Chondrocyte (in vitro differentiated cells): Measurements from ENCODE around the gene MGAT4C. TPM values are rescaled to one million over a fixed set of nuclear protein-coding genes. Genes with fewer than 3 reads are reported as not detected.
A peak's percentile ranks its signal among the peaks of the same experiment; 100 is the strongest.

ENCODE experiments used
- DNase-seq: peaks from one replicate; pipeline ENCODE4 v3.0.0; 2021; ENCODE audit warnings: mixed read lengths, low spot score
- H3K27ac Mint-ChIP-seq: one replicate; pipeline ENCODE4 v1.8.0; 2021; ENCODE audit warnings: mild to moderate bottlenecking, moderate library complexity, mixed read lengths; ENCODE audit not compliant: unreplicated experiment
- H3K27me3 Mint-ChIP-seq: 2 replicates; pipeline ENCODE4 v1.8.0; 2021; ENCODE audit warnings: low read depth, mixed read lengths
- H3K36me3 Mint-ChIP-seq: 2 replicates; pipeline ENCODE4 v1.8.0; 2021; ENCODE audit warnings: low read depth, mixed read lengths
- H3K4me1 Mint-ChIP-seq: 2 replicates; pipeline ENCODE4 v1.8.0; 2021; ENCODE audit warnings: low read depth, mild to moderate bottlenecking, mixed read lengths
- H3K4me3 Mint-ChIP-seq: one replicate; pipeline ENCODE4 v1.8.0; 2021; ENCODE audit warnings: mild to moderate bottlenecking, moderate library complexity, mixed read lengths; ENCODE audit not compliant: unreplicated experiment
- H3K9me3 Mint-ChIP-seq: 2 replicates; pipeline ENCODE4 v1.8.0; 2021; ENCODE audit warnings: low read depth, mixed read lengths
- total RNA-seq: library from RNA; stranded (reverse); gene quantifications from 3 replicates; pipeline ENCODE4 v1.2.1, GENCODE V29; 2021
- TF ChIP-seq, protein P1 (sequence below): fragments of 200-600 bp; sonication (generic); IDR thresholded peaks from 2 replicates; pipeline ENCODE4 v1.5.0; 2021; ENCODE audit warnings: antibody characterized with exemption, mild to moderate bottlenecking, moderate library complexity

The MGAT4C gene
- total RNA-seq, 1 donor from 2014 or later = 0.30 TPM

DNA sequence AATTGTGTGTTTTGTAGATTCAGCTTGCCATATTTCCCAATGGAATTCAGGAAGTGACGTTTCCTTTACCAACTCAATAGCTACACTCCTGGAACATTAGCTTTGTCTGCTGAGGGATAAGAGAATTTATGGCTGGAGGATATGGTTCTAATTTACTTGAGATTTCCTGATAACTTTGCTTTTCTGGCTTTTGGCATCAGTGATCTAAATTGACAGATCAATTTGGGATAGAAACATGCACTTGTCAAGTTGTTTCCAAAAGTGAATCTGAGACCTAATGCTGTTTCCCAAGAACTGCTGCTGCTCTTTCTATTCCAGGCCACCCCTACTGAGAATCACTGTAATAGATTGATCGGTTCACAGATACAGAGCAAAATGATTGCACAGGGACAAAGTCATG, 43.2 kb downstream of the MGAT4C start:
- H3K9me3 Mint-ChIP-seq = peaks cover 7% of the 10 kb centered on the region
- no peaks in the 10 kb centered on the region for H3K36me3 Mint-ChIP-seq
- TF ChIP-seq, protein P1, sequence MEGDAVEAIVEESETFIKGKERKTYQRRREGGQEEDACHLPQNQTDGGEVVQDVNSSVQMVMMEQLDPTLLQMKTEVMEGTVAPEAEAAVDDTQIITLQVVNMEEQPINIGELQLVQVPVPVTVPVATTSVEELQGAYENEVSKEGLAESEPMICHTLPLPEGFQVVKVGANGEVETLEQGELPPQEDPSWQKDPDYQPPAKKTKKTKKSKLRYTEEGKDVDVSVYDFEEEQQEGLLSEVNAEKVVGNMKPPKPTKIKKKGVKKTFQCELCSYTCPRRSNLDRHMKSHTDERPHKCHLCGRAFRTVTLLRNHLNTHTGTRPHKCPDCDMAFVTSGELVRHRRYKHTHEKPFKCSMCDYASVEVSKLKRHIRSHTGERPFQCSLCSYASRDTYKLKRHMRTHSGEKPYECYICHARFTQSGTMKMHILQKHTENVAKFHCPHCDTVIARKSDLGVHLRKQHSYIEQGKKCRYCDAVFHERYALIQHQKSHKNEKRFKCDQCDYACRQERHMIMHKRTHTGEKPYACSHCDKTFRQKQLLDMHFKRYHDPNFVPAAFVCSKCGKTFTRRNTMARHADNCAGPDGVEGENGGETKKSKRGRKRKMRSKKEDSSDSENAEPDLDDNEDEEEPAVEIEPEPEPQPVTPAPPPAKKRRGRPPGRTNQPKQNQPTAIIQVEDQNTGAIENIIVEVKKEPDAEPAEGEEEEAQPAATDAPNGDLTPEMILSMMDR = no peak
- H3K27ac Mint-ChIP-seq = no peak overlapping the region
- no peaks in the 10 kb centered on the region for H3K4me1 Mint-ChIP-seq
- DNase-seq = no peak
- no peaks in the 10 kb centered on the region for H3K27me3 Mint-ChIP-seq
- no peak overlapping the region for H3K4me3 Mint-ChIP-seq

DNA sequence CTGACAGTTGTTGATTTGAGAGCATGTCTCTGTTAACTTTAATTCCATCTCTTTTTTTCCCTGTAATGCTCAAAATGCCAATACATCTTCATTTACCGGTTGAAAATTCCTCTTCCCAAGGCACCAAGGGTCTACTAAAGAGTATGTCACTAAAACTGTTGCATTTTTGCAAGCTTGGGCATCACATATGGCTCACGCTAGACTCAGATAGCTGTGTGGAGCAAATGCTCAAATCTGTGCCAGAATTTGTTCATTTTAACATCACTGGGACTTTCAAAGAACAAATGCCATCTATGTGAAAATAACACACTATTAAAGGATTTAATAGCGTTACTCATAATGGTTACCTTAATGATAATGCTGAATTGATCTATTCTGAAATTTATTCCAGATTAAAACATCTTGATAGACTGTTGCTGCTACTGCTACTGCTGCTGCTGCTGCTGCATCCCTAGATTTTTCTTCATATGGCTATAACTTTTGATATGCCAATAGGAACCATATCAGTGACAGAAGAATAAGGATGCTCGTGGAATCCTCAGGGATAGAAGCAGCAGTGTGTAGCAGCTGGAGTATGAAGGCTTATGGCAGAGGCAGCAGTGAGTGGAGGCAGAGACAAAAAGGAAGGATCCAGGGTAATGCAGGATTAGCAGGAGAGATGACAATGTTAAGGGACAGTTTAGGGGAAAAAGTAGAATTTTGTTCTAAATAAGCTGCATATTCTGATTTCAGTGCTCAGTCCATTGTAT, 57.3 kb downstream of the MGAT4C start:
- no peak for DNase-seq
- Mint-ChIP-seq H3K4me3 (no peak overlapping the region), H3K27ac (no peak overlapping the region), H3K27me3 (peaks cover 2% of the 10 kb centered on the region), H3K36me3 (no peaks in the 10 kb centered on the region), H3K9me3 (no peaks in the 10 kb centered on the region), H3K4me1 (peaks cover 4% of the 10 kb centered on the region)
- TF ChIP-seq, protein P1 = no peak

DNA sequence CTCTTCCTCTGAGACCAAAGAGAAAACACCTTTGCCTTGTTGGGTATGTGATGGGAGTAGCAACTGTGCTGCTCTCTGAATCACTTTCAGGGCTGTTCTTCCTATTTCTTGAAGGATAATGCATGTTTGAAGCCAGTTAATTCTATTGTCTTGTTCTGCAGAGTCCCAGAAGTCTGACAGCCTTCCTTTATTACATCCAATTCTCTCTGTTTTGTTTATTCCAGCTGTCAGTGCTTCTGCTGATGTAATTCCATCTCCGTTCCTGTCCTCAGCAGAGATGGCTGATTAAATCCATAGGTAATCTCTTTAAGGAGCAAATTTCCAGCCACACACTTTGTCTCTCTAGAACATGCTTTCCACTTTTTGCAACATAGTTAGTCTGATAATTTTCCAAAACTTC, 59.7 kb downstream of the MGAT4C start:
- Mint-ChIP-seq H3K4me1 (peaks cover 5% of the 10 kb centered on the region), H3K27me3 (peaks cover 2% of the 10 kb centered on the region), H3K9me3 (no peaks in the 10 kb centered on the region), H3K36me3 (no peaks in the 10 kb centered on the region), H3K27ac (no peak overlapping the region), H3K4me3 (no peak overlapping the region)
- TF ChIP-seq, protein P1 = no peak
- DNase-seq = no peak

DNA sequence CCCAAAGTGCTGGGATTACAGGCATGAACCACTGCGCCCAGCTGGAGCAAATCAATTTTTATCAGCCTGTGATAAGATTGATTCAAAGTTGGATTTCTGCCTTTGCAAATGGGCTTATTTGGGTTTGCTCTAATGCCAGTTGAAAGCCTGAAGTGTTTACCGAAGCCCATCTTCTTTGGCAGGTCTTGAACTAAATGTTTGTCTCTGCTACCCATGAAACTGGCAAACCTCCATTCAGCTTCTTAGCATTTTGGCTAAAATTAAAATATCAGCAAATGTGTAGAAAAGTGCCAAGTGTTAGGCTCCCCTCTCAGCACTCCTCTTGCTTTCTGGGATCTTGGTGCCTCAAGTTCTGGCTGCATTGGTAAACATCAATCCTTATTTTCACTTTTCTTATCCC, 61.5 kb downstream of the MGAT4C start:
- DNase-seq = no peak
- Mint-ChIP-seq H3K4me1 (peaks cover 5% of the 10 kb centered on the region), H3K9me3 (no peaks in the 10 kb centered on the region), H3K27me3 (peaks cover 2% of the 10 kb centered on the region), H3K27ac (no peak overlapping the region), H3K36me3 (no peaks in the 10 kb centered on the region), H3K4me3 (no peak overlapping the region)
- TF ChIP-seq, protein P1 = no peak

DNA sequence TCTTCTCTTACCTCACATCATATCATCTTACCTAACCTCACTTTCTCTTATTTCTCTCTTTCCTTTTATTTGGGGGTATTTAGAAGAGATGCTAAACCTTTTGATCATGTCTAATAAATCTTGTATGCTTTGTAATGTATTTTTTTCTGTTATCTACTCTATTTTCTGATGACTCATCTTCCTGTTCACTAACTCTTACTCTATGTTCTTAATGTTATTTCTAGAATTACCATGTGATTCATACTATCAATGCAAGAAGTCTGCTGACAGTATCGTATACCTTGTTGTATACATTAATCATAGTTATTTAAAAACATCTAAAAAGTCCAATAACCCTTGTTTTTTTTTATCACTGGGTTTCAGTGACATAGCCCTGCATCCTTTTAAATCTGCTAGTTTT, 62.3 kb downstream of the MGAT4C start:
- TF ChIP-seq, protein P1 = no peak
- Mint-ChIP-seq H3K4me3 (no peak overlapping the region), H3K36me3 (no peaks in the 10 kb centered on the region), H3K27ac (peak overlapping the region; percentile 28), H3K9me3 (no peaks in the 10 kb centered on the region), H3K27me3 (no peaks in the 10 kb centered on the region), H3K4me1 (peaks cover 5% of the 10 kb centered on the region)
- DNase-seq = no peak
